ENCODE measurements around the gene FGD6.

FGD6 gene

DNA sequence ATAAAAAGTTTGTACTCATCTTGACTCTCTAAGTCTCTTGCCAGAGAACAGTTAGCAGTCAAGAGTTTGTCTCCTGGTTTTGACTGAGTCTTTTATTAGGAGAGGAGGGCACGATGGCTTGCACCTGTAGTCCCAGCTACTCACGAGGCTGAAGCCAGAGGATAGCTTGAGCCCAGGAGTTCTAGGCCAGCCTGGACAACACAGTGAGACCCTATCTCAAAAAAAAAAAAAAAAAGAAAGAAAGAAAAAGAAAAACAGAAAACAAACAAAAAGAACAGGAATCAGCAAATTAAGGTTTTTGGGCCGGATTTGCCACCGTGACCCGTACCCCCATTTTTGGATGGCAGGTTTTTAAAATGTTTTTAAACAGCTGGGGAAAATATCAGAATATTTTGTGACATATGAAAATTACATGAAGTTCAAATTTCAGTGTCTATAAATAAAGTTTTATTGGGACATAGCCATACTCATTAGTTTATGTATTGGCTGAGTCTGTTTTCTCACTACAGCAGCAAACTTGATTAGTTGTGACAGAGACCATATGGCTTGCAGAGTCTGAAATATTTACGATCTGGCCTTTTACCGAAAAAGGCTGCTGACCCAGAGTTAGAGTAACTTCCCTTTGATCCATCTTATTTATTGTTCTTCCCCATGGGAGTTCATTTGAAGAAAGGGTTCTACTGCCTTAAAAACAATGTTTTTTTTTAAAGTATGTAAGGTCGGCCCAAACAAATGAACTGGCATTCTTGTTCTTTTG, 31.5 kb upstream of the FGD6 start:
- peak; percentile 84 for ATAC-seq

DNA sequence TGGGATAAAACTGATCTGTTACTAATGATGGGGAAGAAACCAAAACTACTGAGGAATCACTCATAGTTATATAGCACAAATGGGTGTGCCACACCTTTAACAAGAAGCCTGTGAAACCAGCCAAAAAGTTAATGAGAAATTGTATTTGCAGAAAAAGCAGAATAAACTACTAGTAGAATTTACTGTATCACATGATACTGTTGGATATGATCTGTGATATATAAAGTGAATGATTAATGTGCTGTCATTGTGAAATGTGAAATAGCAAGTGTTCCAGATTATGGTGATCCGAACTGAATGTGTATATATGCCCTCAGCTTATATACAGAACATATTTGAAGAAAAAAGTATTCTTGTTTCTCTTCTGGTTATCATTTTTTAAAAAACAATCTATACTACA, 30.8 kb upstream of the FGD6 start:
- TF ChIP-seq TOX (CRISPR knock-in tag; IDR thresholded peaks at IDR 0.05; ENCODE audit: borderline replicate concordance) (no peak), ISL1 (CRISPR knock-in tag; IDR thresholded peaks at IDR 0.05) (no peak), ZFP30 (CRISPR knock-in tag; IDR thresholded peaks at IDR 0.05) (no peak), ZNF565 (CRISPR knock-in tag; conservative IDR thresholded peaks at IDR 0.05; ENCODE audit: low read depth) (no peak), SNAI2 (CRISPR knock-in tag; IDR thresholded peaks at IDR 0.05) (no peak), ZNF8 (CRISPR knock-in tag; IDR thresholded peaks at IDR 0.05) (no peak), ZNF70 (CRISPR knock-in tag; IDR thresholded peaks at IDR 0.05) (no peak)
- TF ChIP-seq, protein P1, sequence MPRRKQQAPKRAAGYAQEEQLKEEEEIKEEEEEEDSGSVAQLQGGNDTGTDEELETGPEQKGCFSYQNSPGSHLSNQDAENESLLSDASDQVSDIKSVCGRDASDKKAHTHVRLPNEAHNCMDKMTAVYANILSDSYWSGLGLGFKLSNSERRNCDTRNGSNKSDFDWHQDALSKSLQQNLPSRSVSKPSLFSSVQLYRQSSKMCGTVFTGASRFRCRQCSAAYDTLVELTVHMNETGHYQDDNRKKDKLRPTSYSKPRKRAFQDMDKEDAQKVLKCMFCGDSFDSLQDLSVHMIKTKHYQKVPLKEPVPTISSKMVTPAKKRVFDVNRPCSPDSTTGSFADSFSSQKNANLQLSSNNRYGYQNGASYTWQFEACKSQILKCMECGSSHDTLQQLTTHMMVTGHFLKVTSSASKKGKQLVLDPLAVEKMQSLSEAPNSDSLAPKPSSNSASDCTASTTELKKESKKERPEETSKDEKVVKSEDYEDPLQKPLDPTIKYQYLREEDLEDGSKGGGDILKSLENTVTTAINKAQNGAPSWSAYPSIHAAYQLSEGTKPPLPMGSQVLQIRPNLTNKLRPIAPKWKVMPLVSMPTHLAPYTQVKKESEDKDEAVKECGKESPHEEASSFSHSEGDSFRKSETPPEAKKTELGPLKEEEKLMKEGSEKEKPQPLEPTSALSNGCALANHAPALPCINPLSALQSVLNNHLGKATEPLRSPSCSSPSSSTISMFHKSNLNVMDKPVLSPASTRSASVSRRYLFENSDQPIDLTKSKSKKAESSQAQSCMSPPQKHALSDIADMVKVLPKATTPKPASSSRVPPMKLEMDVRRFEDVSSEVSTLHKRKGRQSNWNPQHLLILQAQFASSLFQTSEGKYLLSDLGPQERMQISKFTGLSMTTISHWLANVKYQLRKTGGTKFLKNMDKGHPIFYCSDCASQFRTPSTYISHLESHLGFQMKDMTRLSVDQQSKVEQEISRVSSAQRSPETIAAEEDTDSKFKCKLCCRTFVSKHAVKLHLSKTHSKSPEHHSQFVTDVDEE (CRISPR knock-in tag; IDR thresholded peaks at IDR 0.05) = no peak

More for the DNA sequence above, 31.5 kb upstream of the FGD6 start:
- TF ChIP-seq RARB (CRISPR knock-in tag; IDR thresholded peaks at IDR 0.05) (no peak), CSDC2 (CRISPR knock-in tag; IDR thresholded peaks at IDR 0.05) (no peak), BACH2 (CRISPR knock-in tag; IDR thresholded peaks at IDR 0.05; ENCODE audit: borderline replicate concordance) (no peak), TOX (CRISPR knock-in tag; IDR thresholded peaks at IDR 0.05; ENCODE audit: borderline replicate concordance) (peak; percentile 83), ZNF565 (CRISPR knock-in tag; conservative IDR thresholded peaks at IDR 0.05; ENCODE audit: low read depth) (no peak), ZNF8 (CRISPR knock-in tag; IDR thresholded peaks at IDR 0.05) (no peak), TCF4 (CRISPR knock-in tag; IDR thresholded peaks at IDR 0.05; ENCODE audit: borderline replicate concordance) (peak; percentile 86), ESRRG (CRISPR knock-in tag; IDR thresholded peaks at IDR 0.05) (no peak), SNAI2 (CRISPR knock-in tag; IDR thresholded peaks at IDR 0.05) (no peak), ARNTL (CRISPR knock-in tag; IDR thresholded peaks at IDR 0.05; ENCODE audit: borderline replicate concordance, low read depth) (no peak), ZFP3 (CRISPR knock-in tag; IDR thresholded peaks at IDR 0.05) (no peak), ISL1 (CRISPR knock-in tag; IDR thresholded peaks at IDR 0.05) (peak; percentile 73), ZNF70 (CRISPR knock-in tag; IDR thresholded peaks at IDR 0.05) (no peak), OSR1 (CRISPR knock-in tag; IDR thresholded peaks at IDR 0.05) (no peak), PPARA (CRISPR knock-in tag; IDR thresholded peaks at IDR 0.05; ENCODE audit: borderline replicate concordance) (no peak), ZFP30 (CRISPR knock-in tag; IDR thresholded peaks at IDR 0.05) (no peak), ZC3H10 (CRISPR knock-in tag; IDR thresholded peaks at IDR 0.05) (peak; percentile 29; the same call in 1 of the 2 replicates), GLIS3 (CRISPR knock-in tag; IDR thresholded peaks at IDR 0.05) (no peak)
- TF ChIP-seq, protein P2, sequence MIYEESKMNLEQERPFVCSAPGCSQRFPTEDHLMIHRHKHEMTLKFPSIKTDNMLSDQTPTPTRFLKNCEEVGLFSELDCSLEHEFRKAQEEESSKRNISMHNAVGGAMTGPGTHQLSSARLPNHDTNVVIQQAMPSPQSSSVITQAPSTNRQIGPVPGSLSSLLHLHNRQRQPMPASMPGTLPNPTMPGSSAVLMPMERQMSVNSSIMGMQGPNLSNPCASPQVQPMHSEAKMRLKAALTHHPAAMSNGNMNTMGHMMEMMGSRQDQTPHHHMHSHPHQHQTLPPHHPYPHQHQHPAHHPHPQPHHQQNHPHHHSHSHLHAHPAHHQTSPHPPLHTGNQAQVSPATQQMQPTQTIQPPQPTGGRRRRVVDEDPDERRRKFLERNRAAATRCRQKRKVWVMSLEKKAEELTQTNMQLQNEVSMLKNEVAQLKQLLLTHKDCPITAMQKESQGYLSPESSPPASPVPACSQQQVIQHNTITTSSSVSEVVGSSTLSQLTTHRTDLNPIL (CRISPR knock-in tag; IDR thresholded peaks at IDR 0.05; ENCODE audit: low read depth) = no peak
- TF ChIP-seq, protein P1 (CRISPR knock-in tag; IDR thresholded peaks at IDR 0.05) = 0 out of 2 replicates have a peak, but pooled peaks have one; percentile 30
- TF ChIP-seq, protein P3, sequence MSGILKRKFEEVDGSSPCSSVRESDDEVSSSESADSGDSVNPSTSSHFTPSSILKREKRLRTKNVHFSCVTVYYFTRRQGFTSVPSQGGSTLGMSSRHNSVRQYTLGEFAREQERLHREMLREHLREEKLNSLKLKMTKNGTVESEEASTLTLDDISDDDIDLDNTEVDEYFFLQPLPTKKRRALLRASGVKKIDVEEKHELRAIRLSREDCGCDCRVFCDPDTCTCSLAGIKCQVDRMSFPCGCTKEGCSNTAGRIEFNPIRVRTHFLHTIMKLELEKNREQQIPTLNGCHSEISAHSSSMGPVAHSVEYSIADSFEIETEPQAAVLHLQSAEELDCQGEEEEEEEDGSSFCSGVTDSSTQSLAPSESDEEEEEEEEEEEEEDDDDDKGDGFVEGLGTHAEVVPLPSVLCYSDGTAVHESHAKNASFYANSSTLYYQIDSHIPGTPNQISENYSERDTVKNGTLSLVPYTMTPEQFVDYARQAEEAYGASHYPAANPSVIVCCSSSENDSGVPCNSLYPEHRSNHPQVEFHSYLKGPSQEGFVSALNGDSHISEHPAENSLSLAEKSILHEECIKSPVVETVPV (CRISPR knock-in tag; IDR thresholded peaks at IDR 0.05) = no peak
- TF ChIP-seq, protein P4, sequence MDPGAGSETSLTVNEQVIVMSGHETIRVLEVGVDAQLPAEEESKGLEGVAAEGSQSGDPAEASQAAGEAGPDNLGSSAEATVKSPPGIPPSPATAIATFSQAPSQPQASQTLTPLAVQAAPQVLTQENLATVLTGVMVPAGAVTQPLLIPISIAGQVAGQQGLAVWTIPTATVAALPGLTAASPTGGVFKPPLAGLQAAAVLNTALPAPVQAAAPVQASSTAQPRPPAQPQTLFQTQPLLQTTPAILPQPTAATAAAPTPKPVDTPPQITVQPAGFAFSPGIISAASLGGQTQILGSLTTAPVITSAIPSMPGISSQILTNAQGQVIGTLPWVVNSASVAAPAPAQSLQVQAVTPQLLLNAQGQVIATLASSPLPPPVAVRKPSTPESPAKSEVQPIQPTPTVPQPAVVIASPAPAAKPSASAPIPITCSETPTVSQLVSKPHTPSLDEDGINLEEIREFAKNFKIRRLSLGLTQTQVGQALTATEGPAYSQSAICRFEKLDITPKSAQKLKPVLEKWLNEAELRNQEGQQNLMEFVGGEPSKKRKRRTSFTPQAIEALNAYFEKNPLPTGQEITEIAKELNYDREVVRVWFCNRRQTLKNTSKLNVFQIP (CRISPR knock-in tag; IDR thresholded peaks at IDR 0.05; ENCODE audit: borderline replicate concordance, low read depth) = 0 out of 2 replicates have a peak, but pooled peaks have one; percentile 73
- TF ChIP-seq, protein P5, sequence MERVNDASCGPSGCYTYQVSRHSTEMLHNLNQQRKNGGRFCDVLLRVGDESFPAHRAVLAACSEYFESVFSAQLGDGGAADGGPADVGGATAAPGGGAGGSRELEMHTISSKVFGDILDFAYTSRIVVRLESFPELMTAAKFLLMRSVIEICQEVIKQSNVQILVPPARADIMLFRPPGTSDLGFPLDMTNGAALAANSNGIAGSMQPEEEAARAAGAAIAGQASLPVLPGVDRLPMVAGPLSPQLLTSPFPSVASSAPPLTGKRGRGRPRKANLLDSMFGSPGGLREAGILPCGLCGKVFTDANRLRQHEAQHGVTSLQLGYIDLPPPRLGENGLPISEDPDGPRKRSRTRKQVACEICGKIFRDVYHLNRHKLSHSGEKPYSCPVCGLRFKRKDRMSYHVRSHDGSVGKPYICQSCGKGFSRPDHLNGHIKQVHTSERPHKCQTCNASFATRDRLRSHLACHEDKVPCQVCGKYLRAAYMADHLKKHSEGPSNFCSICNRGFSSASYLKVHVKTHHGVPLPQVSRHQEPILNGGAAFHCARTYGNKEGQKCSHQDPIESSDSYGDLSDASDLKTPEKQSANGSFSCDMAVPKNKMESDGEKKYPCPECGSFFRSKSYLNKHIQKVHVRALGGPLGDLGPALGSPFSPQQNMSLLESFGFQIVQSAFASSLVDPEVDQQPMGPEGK (CRISPR knock-in tag; IDR thresholded peaks at IDR 0.05; ENCODE audit: borderline replicate concordance) = no peak

More for the DNA sequence above, 30.8 kb upstream of the FGD6 start:
- no peak for ATAC-seq
